Glutamatergic neuron (in vitro differentiated cells): ENCODE data around the gene PRR19. TPM values are rescaled to one million over a fixed set of nuclear protein-coding genes. Genes with fewer than 3 reads are reported as not detected.

ENCODE experiments used
- DNase-seq: peaks from one replicate; pipeline ENCODE4 v3.0.0; 2022
- H3K27ac Mint-ChIP-seq: one replicate; pipeline ENCODE4 v1.8.0; 2020; ENCODE audit warnings: mild to moderate bottlenecking, mixed read lengths, inconsistent platforms; ENCODE audit not compliant: unreplicated experiment
- H3K27me3 Mint-ChIP-seq: one replicate; pipeline ENCODE4 v1.8.0; 2020; ENCODE audit warnings: mild to moderate bottlenecking, moderate library complexity, mixed read lengths, inconsistent platforms; ENCODE audit not compliant: unreplicated experiment
- H3K36me3 Mint-ChIP-seq: one replicate; pipeline ENCODE4 v1.8.0; 2020; ENCODE audit warnings: mild to moderate bottlenecking, mixed read lengths, inconsistent platforms; ENCODE audit not compliant: unreplicated experiment
- H3K4me1 Mint-ChIP-seq: one replicate; pipeline ENCODE4 v1.8.0; 2020; ENCODE audit warnings: mild to moderate bottlenecking, low read depth, mixed read lengths, inconsistent platforms; ENCODE audit not compliant: unreplicated experiment
- H3K4me3 Mint-ChIP-seq: one replicate; pipeline ENCODE4 v1.8.0; 2020; ENCODE audit warnings: mild to moderate bottlenecking, mixed read lengths, inconsistent platforms; ENCODE audit not compliant: unreplicated experiment
- H3K9me3 Mint-ChIP-seq: one replicate; pipeline ENCODE4 v1.8.0; 2020; ENCODE audit warnings: mild to moderate bottlenecking, moderate library complexity, mixed read lengths, inconsistent platforms; ENCODE audit not compliant: unreplicated experiment
- CTCF ChIP-seq: fragments of 200-600 bp; sonication (generic); IDR thresholded peaks from one replicate; pipeline ENCODE4 v1.5.0; 2021; ENCODE audit not compliant: partially characterized antibody, unreplicated experiment
- total RNA-seq: library from RNA; stranded (reverse); fragmentation: NEBNext Ultra II Directional; extraction: Animal tissue kit (Norgen Biotek cat#: 25700); gene quantifications from one replicate; pipeline ENCODE4 v1.2.1, GENCODE V29; 2021; ENCODE audit not compliant: unreplicated experiment

Gene PRR19
- total RNA-seq, 1 donor from 2014 or later: 1.6 TPM

- no peaks in the 10 kb centered on the region for H3K36me3 Mint-ChIP-seq
- no peak overlapping the region for H3K27ac Mint-ChIP-seq
- peaks cover 13% of the 10 kb centered on the region for H3K9me3 Mint-ChIP-seq
- H3K27me3 Mint-ChIP-seq: peaks cover 3% of the 10 kb centered on the region
- no peak overlapping the region for H3K4me3 Mint-ChIP-seq
- H3K4me1 Mint-ChIP-seq: peaks cover 28% of the 10 kb centered on the region
- no peak for DNase-seq
- no peak for TF ChIP-seq CTCF
Measured at GRCh38 chr19:42332059-42332458, 30.1 kb downstream of the PRR19 start.

DNA sequence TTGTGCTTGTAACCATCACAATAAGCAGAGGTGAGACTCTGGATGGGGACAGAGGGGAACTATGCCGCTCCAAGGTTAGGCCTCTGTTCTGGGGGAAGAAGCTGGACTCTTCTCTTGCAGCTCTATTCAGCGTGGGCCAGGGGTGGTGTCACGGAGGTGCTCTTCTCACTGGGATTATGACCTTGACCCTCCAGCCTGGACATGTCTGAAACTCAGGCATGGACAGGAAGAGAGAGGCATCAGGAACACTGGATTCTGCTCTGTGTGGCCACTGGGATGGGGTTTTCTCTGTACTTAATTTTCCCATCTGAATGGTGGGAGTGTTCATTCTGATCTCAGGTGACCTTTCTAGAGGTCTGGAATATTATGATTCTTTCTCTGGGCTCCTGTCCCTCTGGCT, 31.1 kb downstream of the PRR19 start:
- no peak for DNase-seq
- H3K36me3 Mint-ChIP-seq: no peaks in the 10 kb centered on the region
- H3K9me3 Mint-ChIP-seq: peaks cover 13% of the 10 kb centered on the region
- H3K27me3 Mint-ChIP-seq: peaks cover 2% of the 10 kb centered on the region
- peaks cover 22% of the 10 kb centered on the region for H3K4me1 Mint-ChIP-seq
- H3K27ac Mint-ChIP-seq: no peak overlapping the region
- H3K4me3 Mint-ChIP-seq: no peak overlapping the region
- no peak for TF ChIP-seq CTCF

GRCh38 chr19:42333975-42334696, 32.2 kb downstream of the PRR19 start:
- H3K27ac Mint-ChIP-seq: no peak overlapping the region
- peaks cover 9% of the 10 kb centered on the region for H3K9me3 Mint-ChIP-seq

GRCh38 chr19:42334697-42335373, 32.9 kb downstream of the PRR19 start:
- Mint-ChIP-seq H3K27ac (no peak overlapping the region), H3K9me3 (peaks cover 7% of the 10 kb centered on the region), H3K4me1 (peaks cover 12% of the 10 kb centered on the region), H3K36me3 (no peaks in the 10 kb centered on the region), H3K27me3 (peaks cover 2% of the 10 kb centered on the region), H3K4me3 (no peak overlapping the region)
- TF ChIP-seq CTCF: no peak
- DNase-seq: no peak

More at GRCh38 chr19:42333975-42334696, 32.2 kb downstream of the PRR19 start:
- TF ChIP-seq CTCF: no peak
- Mint-ChIP-seq H3K4me1 (peaks cover 13% of the 10 kb centered on the region), H3K36me3 (no peaks in the 10 kb centered on the region), H3K27me3 (peaks cover 2% of the 10 kb centered on the region), H3K4me3 (no peak overlapping the region)
- no peak for DNase-seq

- TF ChIP-seq CTCF: no peak
- peaks cover 8% of the 10 kb centered on the region for H3K4me1 Mint-ChIP-seq
- no peak for DNase-seq
- H3K36me3 Mint-ChIP-seq: no peaks in the 10 kb centered on the region
- H3K9me3 Mint-ChIP-seq: peaks cover 5% of the 10 kb centered on the region
- H3K27me3 Mint-ChIP-seq: peaks cover 2% of the 10 kb centered on the region
- no peak overlapping the region for H3K4me3 Mint-ChIP-seq
- no peak overlapping the region for H3K27ac Mint-ChIP-seq
Measured at GRCh38 chr19:42335374-42335936, 33.5 kb downstream of the PRR19 start.
